Hematopoietic multipotent progenitor cell treated with erythropoietin and hydrocortisone succinate and interleukin-3 and kit ligand, for 17 days (in vitro differentiated cells): ENCODE data around the gene NRCAM.
"Not testable (repeated sequence)": the region's sequence is repeated elsewhere in the genome, so short reads cannot be mapped to it uniquely, and the experiment has no call there.

Source experiments
- DNase-seq: peaks from one replicate; pipeline ENCODE4 v3.0.0-alpha.2; 2015; ENCODE audit warnings: low spot score

The NRCAM gene

DNA sequence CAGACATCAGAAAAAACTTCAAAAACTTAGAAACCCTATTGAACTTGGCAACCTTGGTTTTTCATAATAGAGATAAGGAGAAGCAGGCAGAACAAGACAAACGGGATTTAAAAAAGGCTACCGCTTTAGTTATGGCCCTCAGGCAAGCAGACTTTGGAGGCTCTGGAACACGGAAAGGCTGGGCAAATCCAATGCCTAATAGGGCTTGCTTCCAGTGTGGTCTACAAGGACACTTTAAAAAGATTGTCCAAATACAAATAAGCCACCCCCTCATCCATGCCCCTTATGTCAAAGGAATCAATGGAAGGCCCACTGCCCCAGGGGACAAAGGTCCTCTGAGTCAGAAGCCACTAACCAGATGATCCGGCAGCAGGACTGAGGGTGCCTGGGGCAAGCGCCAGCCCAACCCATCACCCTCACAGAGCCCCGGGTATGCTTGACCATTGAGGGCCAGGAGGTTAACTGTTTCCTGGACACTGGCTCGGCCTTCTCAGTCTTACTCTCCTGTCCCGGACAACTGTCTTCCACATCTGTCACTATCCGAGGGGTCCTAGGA is 115.3 kb downstream of the NRCAM start:
- DNase-seq: no peak

- not testable (repeated sequence) for DNase-seq
Observed at GRCh38 chr7:108340406-108340805, 115.8 kb downstream of the NRCAM start.

DNA sequence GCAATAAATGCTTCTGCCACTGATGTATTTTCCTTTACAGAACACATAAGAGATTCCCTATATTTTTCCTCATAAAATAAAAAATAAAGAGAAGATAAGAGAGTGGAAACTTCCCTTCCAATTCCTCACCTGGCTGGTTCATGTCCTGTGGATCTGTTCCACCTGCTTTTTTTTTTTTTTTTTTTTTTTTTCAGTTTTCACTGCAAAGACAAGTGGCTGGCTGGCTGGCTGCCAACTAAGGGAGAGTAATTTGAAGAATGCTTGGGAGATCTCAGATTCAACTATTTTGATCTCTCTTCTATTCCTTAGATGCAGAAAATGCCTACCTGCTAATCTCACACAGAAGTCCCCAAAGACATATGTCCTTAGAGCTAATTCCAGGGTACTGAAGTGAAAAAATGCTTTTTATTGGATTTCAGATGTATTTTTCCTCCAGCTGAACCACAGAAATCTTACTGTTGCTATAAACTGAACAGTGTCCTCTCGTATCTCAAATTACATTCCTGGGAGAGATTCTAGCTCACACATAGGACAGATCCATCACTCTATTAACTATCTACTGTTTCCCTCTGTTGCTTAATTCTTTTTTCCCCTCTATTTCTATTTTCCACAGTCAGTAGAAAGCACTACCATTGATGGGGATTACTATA is 120.8 kb downstream of the NRCAM start:
- DNase-seq: no peak

DNA sequence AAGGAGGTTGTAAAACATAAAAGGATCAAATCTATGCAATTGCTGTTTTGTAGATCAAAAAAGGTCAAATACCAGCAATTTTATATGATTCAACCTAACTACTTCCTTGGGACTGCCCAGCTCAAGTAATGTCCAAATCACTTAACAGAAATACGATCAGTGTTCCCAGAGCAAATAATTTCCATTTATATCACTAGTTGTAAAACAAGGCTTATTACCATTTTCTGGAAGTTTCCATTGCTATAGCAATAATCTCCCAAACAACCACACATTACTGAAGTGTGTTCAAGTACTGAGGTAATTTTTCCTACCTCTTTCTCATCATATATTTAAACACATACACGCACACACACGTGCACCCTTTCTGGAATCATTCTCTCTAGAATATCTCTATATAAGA is 123.3 kb downstream of the NRCAM start:
- DNase-seq: no peak

- no peak for DNase-seq
Observed at GRCh38 chr7:108331971-108332370, 124.3 kb downstream of the NRCAM start.

GRCh38 chr7:108330227-108330626 is 126.0 kb downstream of the NRCAM start:
- DNase-seq: no peak

- DNase-seq: no peak
Observed at GRCh38 chr7:108329514-108329913, 126.7 kb downstream of the NRCAM start.

- DNase-seq: no peak
Observed at GRCh38 chr7:108328174-108328651, 128.0 kb downstream of the NRCAM start.

DNA sequence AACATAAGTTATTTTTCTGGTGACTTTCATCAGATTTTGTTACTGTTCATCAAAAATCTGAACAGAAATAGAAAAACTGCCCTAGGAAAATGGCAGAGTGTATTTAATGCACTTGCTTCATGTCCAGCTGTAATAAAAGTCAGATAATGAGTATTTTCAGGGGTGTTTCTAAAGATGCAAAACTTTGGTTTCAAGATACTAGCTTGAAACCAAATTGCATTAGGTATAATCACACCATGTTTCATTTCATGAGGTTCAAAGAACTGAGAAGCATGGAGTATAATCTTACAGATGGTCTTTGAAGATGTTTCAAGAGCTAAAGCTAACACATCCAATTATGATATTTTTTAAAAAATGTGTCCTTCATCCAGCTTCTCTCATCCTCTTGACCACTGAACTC is 128.9 kb downstream of the NRCAM start:
- no peak for DNase-seq

- no peak for DNase-seq
Observed at GRCh38 chr7:108326938-108327337, 129.3 kb downstream of the NRCAM start.

- no peak for DNase-seq
Observed at GRCh38 chr7:108324053-108325038, 131.9 kb downstream of the NRCAM start.

DNA sequence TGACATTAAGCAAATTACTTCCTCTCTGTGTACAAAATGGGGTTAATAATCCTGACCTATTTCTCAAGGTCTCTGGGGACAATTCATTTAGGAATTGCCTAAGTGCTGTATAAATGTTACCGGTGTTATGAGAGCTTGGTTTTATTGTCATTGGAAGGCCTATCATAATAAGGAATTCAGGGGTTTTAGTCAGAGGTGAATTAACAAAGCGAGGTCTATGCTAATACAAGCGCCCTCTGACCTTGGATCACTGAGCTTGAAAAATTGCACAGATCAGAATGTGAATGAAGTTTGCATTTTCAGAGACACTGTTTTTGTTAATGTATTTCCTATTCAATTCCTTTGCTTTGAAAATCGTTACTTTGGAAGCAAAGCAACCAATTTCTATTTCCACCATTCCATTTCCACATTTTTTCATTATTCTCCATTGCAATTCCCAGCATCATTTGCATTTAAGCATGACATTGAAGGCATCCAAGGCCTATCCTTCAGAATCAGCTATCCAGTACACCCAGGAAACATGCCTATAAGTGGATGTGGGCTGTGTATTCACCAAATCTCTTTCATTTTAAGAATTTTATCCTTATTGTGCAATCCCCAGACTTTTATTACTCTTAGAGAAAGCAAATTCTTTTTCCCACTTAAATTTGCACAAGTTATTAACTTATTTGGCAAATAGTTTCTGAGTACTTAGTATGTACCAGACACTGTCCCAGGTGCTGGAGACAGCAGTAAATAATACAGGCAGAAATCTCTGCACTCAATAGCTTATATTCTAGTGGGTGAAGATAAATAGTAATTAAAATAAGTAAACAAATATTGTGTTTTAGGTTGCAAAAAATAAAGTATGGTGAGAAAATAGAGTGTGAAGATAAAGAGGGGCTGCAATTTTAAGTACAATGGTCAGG is 133.1 kb downstream of the NRCAM start:
- DNase-seq: no peak

DNA sequence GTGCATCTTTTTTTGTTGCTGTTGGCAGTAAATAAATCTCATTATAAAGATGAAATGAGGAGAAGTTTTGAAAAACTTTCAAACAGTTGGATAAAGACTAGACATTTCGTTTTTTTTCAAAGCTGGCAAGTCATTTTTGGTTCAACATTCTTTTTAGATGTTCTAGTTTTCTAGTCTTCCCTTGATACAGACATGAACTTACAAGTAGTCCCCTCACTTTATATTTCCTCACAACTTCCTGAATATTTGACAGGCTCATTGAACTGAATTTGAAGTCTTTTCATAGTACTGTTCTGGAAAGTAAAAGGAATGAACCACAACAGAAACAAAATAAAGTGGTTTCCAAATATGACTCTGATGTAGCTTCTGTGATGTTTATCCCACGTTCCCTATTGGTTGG is 134.2 kb downstream of the NRCAM start:
- no peak for DNase-seq

- no peak for DNase-seq
Observed at GRCh38 chr7:108321359-108321758, 134.9 kb downstream of the NRCAM start.

DNA sequence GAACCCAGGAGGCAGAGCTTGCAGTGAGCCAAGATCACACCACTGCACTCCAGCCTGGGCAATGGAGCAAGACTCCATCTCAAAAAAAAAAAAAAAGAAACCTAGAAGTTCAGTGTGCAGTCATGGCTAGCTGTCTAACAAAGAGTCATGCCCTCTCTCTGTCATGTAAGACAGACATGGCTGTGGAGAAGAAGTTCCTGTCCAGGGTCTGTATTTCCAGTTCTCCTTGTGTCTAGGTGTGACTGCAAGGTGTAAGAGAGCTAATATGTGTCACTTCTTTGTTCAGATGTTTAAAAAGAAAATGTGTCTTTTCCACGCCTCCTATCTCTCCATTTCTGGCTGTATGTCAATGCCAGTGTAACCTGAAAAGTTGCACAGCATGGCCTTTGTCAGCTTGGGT is 139.5 kb downstream of the NRCAM start:
- DNase-seq: no peak

DNA sequence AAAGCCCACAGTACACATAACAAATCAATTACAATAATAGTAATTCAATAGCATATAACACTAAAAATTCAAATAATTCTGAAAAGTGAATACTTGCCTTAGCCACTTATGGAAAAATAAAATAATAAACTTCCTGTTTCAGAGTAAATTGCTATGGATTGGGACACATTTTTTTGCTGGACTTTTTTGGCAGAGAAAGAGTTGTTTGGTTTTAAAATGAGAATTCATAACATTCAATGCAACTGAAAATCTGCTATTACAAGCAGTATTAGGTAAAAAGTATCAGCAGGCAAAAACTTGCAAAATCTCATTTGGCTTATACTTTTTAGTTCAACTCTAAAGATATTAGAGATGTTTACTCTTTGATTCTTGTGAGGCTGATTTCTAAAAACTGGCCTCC is 141.7 kb downstream of the NRCAM start:
- DNase-seq: no peak

GRCh38 chr7:108314049-108314448 is 142.2 kb downstream of the NRCAM start:
- no peak for DNase-seq

DNA sequence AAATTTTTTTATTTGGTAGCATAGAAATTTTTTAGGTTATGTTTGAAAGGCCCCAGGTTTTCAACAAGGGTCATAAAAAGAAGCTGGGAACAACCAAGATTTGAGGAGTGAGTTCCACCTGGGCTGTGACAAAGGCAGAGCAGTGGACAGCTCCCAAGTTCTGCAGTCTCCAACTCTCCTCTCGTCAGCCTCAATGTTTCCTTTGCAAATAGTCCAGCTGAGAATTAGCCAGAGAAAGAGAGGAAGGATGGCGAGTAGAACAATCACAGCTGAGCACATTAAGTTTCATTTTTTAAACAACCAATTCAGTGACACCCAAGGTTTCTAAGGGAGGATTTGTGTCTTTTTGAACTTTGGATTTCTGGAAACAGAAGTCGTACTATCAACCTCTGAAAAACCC is 143.2 kb downstream of the NRCAM start:
- DNase-seq: no peak

GRCh38 chr7:108311446-108312168 is 144.6 kb downstream of the NRCAM start:
- no peak for DNase-seq

GRCh38 chr7:108310351-108310750 is 145.9 kb downstream of the NRCAM start:
- no peak for DNase-seq

DNA sequence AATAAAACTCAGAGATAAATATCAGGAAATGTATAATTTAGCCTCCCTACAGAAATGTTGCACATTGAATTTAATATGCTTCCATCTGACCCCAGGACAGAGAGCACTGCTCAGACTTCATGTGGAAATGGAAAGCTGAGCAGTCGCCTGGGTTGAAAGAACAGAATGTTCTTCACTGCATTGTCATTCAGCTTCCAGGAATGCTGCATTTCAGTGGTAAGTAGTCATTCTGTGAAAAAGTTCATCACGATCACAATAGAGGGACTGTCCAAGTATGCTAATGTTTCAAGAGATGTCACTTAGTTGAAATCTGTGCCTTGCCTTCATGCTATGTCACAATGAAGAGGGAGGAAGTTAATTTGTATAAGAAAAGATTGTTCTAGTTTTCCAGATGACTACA is 147.3 kb downstream of the NRCAM start:
- no peak for DNase-seq
